HepG2 (cell line): ENCODE results near the gene ARR3. TPM values are rescaled to one million over a fixed set of nuclear protein-coding genes. Genes with fewer than 3 reads are reported as not detected.

Experiments
- ATAC-seq: fragments of 200-7000 bp; cut with Tn5 transposase; 3 replicates; pipeline ENCODE4 v1.9.1; 2020; ENCODE audit warnings: mild to moderate bottlenecking, moderate library complexity
- BruUV-seq: library from RNA; stranded (reverse); fragments of 400-500 nt; replicated peaks from 2 replicates; lab custom pipeline; 2021; lab: Mats Ljungman, UMichigan
- CTCF ChIA-PET: fragments of 300-600 bp; formaldehyde crosslinking; extraction: SDS; loops from one replicate; lab custom pipeline; 2021; ENCODE audit warnings: low total read pairs, inconsistent platforms, low intra/inter-chr PET ratio; lab: Yijun Ruan, JAX
- POLR2A ChIA-PET: fragments of 350-600 bp; sonication (Branson Sonifier 250); formaldehyde crosslinking; loops from one replicate; lab custom pipeline; 2020; ENCODE audit warnings: antibody characterized with exemption, inconsistent platforms; lab: Yijun Ruan, JAX
- DNase-seq: peaks from one replicate; pipeline ENCODE4 v3.0.0-alpha.2; 2015; ENCODE audit warnings: low spot score
- FAIRE-seq: peaks from 3 replicates; lab custom pipeline; 2011; peaks lifted over from hg19 to GRCh38; lab: Jason Lieb, UNC
- H2AFZ ChIP-seq: one replicate; pipeline ENCODE4 v1.6.1; 2011; ENCODE audit warnings: low read length, inconsistent platforms
- H3K27ac ChIP-seq: fragments of 300-600 bp; 3 replicates; pipeline ENCODE4 v1.8.0; 2011; ENCODE audit warnings: mixed run types, mild to moderate bottlenecking, mixed read lengths, low read length, inconsistent platforms; ENCODE audit not compliant: insufficient read depth; ENCODE audit errors: extremely low read length
- H3K27me3 ChIP-seq, 2 experiments: fragments of 200-600 bp in 1 of 2; 2 replicates in 1 of 2; 3 replicates in 1 of 2; pipeline versions ENCODE4 v1.6.0 to v1.8.0; 2011; ENCODE audit warnings: low read length in 2 of 2, mild to moderate bottlenecking in 2 of 2, moderate library complexity in 2 of 2, inconsistent platforms in 1 of 2; ENCODE audit not compliant: insufficient read depth in 2 of 2, control insufficient read depth in 1 of 2
- H3K36me3 ChIP-seq, 2 experiments: fragments of 200-600 bp in 1 of 2; replicated peaks in 1 of 2; 2 replicates in 1 of 2; 3 replicates in 1 of 2; pipeline versions ENCODE4 v1.5.1 to v1.8.0; 2011; ENCODE audit warnings: low read length in 2 of 2, inconsistent platforms in 1 of 2; ENCODE audit not compliant: insufficient read depth in 2 of 2, control insufficient read depth in 1 of 2
- H3K4me1 ChIP-seq: 2 replicates; pipeline ENCODE4 v1.5.1; 2012; ENCODE audit warnings: low read length, inconsistent platforms; ENCODE audit not compliant: insufficient read depth
- H3K4me2 ChIP-seq: 2 replicates; pipeline ENCODE4 v1.6.0; 2011; ENCODE audit warnings: low read depth, low read length, inconsistent platforms
- H3K4me3 ChIP-seq, 3 experiments: fragments of 200-600 bp in 1 of 3; sonication (generic), shearing (Covaris generic) in 1 of 3; replicated peaks in 1 of 3; 2 replicates each; pipeline ENCODE4 v1.5.1; 2011 to 2016; ENCODE audit warnings: low read length in 3 of 3, inconsistent platforms in 2 of 3, low read depth in 2 of 3, mild to moderate bottlenecking in 2 of 3, control low read depth in 1 of 3, mixed read lengths in 1 of 3; ENCODE audit not compliant: insufficient read depth in 1 of 3
- H3K79me2 ChIP-seq: one replicate; pipeline ENCODE4 v1.6.1; 2011; ENCODE audit warnings: low read length, inconsistent platforms; ENCODE audit not compliant: insufficient read depth
- H3K9ac ChIP-seq: 2 replicates; pipeline ENCODE4 v1.6.0; 2011; ENCODE audit warnings: mild to moderate bottlenecking, low read depth, low read length, inconsistent platforms; ENCODE audit not compliant: insufficient read depth
- H3K9me3 ChIP-seq: 2 replicates; pipeline ENCODE4 v1.5.1; 2012; ENCODE audit warnings: mild to moderate bottlenecking, low read length
- H4K20me1 ChIP-seq: 2 replicates; pipeline ENCODE4 v1.6.0; 2011; ENCODE audit warnings: inconsistent platforms, mild to moderate bottlenecking, low read length, moderate library complexity; ENCODE audit not compliant: insufficient read depth
- WGBS: methylation state at CpG from one replicate; pipeline ENCODE4 v1.1.6; 2017; ENCODE audit warnings: low lambda C conversion rate; 5-methylcytosine and 5-hydroxymethylcytosine counted together
- in situ Hi-C: cut with HindIII; loops from 2 replicates; pipeline ENCODE4 v1.10.0; 2017; ENCODE audit warnings: low pct_unique_long_range_greater_than_20kb; ENCODE audit not compliant: extremely low pct_ligation_motif_present
- intact Hi-C: fragments of 100-400 bp; cut with micrococcal nuclease; formaldehyde crosslinking; loops from one replicate; pipeline ENCODE4 v1.10.0; 2022; ENCODE audit not compliant: unreplicated experiment
- polyA plus RNA-seq, 8 experiments: library from polyadenylated mRNA; depleted of rRNA in 3 of 8; stranded (reverse) in 7 of 8; unstranded in 1 of 8; fragments of >200 nt; fragmentation: Illumina TruSeq in 4 of 8; extraction: Trizol in 4 of 8; gene quantifications; 2 replicates each; pipeline versions ENCODE4 v1.2.1 to v1.2.3, GENCODE V29; 2011 to 2016; ENCODE audit warnings: low read depth in 4 of 8, missing spikeins in 1 of 8, mixed read lengths in 1 of 8; ENCODE audit not compliant: insufficient read depth in 1 of 8
- total RNA-seq, 5 experiments: library from RNA; depleted of rRNA; stranded (reverse); fragments of >200 nt; fragmentation: Illumina TruSeq; extraction: Trizol; gene quantifications; 2 replicates each; pipeline ENCODE4 v1.2.3, GENCODE V29; 2016; ENCODE audit warnings: low read depth in 1 of 5
- TF ChIP-seq, protein P1 (sequence below), 2 experiments: IDR thresholded peaks; 2 replicates each; pipeline ENCODE4 v1.6.1; 2011 to 2012; ENCODE audit warnings: low read length in 2 of 2, borderline replicate concordance in 1 of 2, low read depth in 1 of 2, mild to moderate bottlenecking in 1 of 2, moderate library complexity in 1 of 2
- TF ChIP-seq, protein P2 (sequence below): sonication (generic); formaldehyde crosslinking; conservative IDR thresholded peaks from 2 replicates; pipeline ENCODE4 v1.4.0; 2020; ENCODE audit warnings: mild to moderate bottlenecking, missing genetic modification reagents, moderate library complexity
- TF ChIP-seq, protein P3 (sequence below): sonication (generic); formaldehyde crosslinking; IDR thresholded peaks from 2 replicates; pipeline ENCODE4 v1.5.0; 2020; ENCODE audit warnings: mild to moderate bottlenecking, missing genetic modification reagents

ARR3 gene
- total and polyA plus RNA-seq, 2 of the 13 experiments (the other 11 are each of a cell fraction or from before 2014, with no cell fraction given): not detected

DNA sequence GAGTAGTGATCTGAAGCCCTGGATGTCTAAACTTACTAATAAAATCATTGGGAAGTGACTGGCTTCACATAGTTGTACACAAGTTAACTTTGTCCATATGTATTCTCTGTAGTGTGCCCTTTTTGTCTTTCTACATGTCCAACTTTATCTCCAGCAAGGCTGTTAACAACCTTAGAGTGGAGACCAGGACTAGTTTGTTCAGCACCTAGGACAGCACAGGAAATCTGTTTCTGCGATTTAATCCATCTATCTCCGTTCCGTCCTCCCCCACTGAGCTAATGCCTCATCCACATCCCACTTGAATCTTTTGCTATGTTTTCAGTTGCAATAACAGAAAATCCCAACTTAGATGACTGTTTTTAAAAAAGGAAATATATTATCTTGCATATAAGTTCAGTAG lies 3.4 kb upstream of the ARR3 start:
- H3K27me3 ChIP-seq: no peaks in the 10 kb centered on the region
- H3K9me3 ChIP-seq: no peaks in the 10 kb centered on the region
- H4K20me1 ChIP-seq: no peaks in the 10 kb centered on the region
- no peak for DNase-seq
- H3K4me3 ChIP-seq: no peak overlapping the region
- H3K4me2 ChIP-seq: no peak overlapping the region
- intact Hi-C loops: no loop called here
- no peak overlapping the region for H3K27ac ChIP-seq
- H3K4me1 ChIP-seq: no peaks in the 10 kb centered on the region
- BruUV-seq: no TSS peak
- TF ChIP-seq, protein P1, sequence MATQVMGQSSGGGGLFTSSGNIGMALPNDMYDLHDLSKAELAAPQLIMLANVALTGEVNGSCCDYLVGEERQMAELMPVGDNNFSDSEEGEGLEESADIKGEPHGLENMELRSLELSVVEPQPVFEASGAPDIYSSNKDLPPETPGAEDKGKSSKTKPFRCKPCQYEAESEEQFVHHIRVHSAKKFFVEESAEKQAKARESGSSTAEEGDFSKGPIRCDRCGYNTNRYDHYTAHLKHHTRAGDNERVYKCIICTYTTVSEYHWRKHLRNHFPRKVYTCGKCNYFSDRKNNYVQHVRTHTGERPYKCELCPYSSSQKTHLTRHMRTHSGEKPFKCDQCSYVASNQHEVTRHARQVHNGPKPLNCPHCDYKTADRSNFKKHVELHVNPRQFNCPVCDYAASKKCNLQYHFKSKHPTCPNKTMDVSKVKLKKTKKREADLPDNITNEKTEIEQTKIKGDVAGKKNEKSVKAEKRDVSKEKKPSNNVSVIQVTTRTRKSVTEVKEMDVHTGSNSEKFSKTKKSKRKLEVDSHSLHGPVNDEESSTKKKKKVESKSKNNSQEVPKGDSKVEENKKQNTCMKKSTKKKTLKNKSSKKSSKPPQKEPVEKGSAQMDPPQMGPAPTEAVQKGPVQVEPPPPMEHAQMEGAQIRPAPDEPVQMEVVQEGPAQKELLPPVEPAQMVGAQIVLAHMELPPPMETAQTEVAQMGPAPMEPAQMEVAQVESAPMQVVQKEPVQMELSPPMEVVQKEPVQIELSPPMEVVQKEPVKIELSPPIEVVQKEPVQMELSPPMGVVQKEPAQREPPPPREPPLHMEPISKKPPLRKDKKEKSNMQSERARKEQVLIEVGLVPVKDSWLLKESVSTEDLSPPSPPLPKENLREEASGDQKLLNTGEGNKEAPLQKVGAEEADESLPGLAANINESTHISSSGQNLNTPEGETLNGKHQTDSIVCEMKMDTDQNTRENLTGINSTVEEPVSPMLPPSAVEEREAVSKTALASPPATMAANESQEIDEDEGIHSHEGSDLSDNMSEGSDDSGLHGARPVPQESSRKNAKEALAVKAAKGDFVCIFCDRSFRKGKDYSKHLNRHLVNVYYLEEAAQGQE (IDR thresholded peaks at IDR 0.05; ENCODE audit: borderline replicate concordance in 1 of 2, low read depth in 1 of 2, low read length in 2 of 2): peak in 1 of 2 experiments; percentile 82
- TF ChIP-seq, protein P2, sequence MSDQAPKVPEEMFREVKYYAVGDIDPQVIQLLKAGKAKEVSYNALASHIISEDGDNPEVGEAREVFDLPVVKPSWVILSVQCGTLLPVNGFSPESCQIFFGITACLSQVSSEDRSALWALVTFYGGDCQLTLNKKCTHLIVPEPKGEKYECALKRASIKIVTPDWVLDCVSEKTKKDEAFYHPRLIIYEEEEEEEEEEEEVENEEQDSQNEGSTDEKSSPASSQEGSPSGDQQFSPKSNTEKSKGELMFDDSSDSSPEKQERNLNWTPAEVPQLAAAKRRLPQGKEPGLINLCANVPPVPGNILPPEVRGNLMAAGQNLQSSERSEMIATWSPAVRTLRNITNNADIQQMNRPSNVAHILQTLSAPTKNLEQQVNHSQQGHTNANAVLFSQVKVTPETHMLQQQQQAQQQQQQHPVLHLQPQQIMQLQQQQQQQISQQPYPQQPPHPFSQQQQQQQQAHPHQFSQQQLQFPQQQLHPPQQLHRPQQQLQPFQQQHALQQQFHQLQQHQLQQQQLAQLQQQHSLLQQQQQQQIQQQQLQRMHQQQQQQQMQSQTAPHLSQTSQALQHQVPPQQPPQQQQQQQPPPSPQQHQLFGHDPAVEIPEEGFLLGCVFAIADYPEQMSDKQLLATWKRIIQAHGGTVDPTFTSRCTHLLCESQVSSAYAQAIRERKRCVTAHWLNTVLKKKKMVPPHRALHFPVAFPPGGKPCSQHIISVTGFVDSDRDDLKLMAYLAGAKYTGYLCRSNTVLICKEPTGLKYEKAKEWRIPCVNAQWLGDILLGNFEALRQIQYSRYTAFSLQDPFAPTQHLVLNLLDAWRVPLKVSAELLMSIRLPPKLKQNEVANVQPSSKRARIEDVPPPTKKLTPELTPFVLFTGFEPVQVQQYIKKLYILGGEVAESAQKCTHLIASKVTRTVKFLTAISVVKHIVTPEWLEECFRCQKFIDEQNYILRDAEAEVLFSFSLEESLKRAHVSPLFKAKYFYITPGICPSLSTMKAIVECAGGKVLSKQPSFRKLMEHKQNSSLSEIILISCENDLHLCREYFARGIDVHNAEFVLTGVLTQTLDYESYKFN: no peak
- TF ChIP-seq, protein P3, sequence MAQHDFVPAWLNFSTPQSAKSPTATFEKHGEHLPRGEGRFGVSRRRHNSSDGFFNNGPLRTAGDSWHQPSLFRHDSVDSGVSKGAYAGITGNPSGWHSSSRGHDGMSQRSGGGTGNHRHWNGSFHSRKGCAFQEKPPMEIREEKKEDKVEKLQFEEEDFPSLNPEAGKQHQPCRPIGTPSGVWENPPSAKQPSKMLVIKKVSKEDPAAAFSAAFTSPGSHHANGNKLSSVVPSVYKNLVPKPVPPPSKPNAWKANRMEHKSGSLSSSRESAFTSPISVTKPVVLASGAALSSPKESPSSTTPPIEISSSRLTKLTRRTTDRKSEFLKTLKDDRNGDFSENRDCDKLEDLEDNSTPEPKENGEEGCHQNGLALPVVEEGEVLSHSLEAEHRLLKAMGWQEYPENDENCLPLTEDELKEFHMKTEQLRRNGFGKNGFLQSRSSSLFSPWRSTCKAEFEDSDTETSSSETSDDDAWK (CRISPR knock-in tag): no peak
- TF ChIP-seq, all 625 proteins: peak for 1
- FAIRE-seq: no peak
- ATAC-seq: no peak
- Histone ChIP-seq H2AFZ (no peak overlapping the region), H3K36me3 (no peaks in the 10 kb centered on the region), H3K9ac (no peak overlapping the region), H3K79me2 (no peaks in the 10 kb centered on the region)
- CTCF ChIA-PET: no interaction called here
- 58% methylated on average over 3 of the region's 3 CpGs for WGBS
- POLR2A ChIA-PET: no interaction called here
- in situ Hi-C loops: loop anchor here (10.0 kb wide), 1 partner anchor 60 kb away; no protein-coding TSS in a partner anchor
